ENCODE measurements around the gene MPRIP.

MPRIP gene

GRCh38 chr17:17164676-17165075 is 122.4 kb downstream of the MPRIP start:
- DNase-seq = no peak
- no peak overlapping the region for H3K27ac ChIP-seq
- no peak overlapping the region for H3K4me3 ChIP-seq (ENCODE audit: low read depth, low read length)
- H3K36me3 ChIP-seq = peaks cover 89% of the 10 kb centered on the region
- H3K9me3 ChIP-seq (ENCODE audit: severe bottlenecking) = no peaks in the 10 kb centered on the region
- H3K27me3 ChIP-seq (ENCODE audit: insufficient read depth, low read depth, severe bottlenecking) = no peaks in the 10 kb centered on the region
- TF ChIP-seq, protein P1, sequence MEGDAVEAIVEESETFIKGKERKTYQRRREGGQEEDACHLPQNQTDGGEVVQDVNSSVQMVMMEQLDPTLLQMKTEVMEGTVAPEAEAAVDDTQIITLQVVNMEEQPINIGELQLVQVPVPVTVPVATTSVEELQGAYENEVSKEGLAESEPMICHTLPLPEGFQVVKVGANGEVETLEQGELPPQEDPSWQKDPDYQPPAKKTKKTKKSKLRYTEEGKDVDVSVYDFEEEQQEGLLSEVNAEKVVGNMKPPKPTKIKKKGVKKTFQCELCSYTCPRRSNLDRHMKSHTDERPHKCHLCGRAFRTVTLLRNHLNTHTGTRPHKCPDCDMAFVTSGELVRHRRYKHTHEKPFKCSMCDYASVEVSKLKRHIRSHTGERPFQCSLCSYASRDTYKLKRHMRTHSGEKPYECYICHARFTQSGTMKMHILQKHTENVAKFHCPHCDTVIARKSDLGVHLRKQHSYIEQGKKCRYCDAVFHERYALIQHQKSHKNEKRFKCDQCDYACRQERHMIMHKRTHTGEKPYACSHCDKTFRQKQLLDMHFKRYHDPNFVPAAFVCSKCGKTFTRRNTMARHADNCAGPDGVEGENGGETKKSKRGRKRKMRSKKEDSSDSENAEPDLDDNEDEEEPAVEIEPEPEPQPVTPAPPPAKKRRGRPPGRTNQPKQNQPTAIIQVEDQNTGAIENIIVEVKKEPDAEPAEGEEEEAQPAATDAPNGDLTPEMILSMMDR (IDR thresholded peaks at IDR 0.05; ENCODE audit: low read depth, low read length) = no peak

GRCh38 chr17:17165666-17166308 is 123.5 kb downstream of the MPRIP start:
- H3K9me3 ChIP-seq (ENCODE audit: severe bottlenecking) = no peaks in the 10 kb centered on the region
- TF ChIP-seq, protein P1 (IDR thresholded peaks at IDR 0.05; ENCODE audit: low read depth, low read length) = no peak
- H3K36me3 ChIP-seq = peaks cover 84% of the 10 kb centered on the region
- no peak for DNase-seq
- no peak overlapping the region for H3K27ac ChIP-seq
- no peaks in the 10 kb centered on the region for H3K27me3 ChIP-seq (ENCODE audit: insufficient read depth, low read depth, severe bottlenecking)
- no peak overlapping the region for H3K4me3 ChIP-seq (ENCODE audit: low read depth, low read length)

- Histone ChIP-seq H3K27ac (no peak overlapping the region), H3K9me3 (ENCODE audit: severe bottlenecking) (no peaks in the 10 kb centered on the region), H3K27me3 (ENCODE audit: insufficient read depth, low read depth, severe bottlenecking) (no peaks in the 10 kb centered on the region), H3K36me3 (peaks cover 84% of the 10 kb centered on the region), H3K4me3 (ENCODE audit: low read depth, low read length) (no peak overlapping the region)
- TF ChIP-seq, protein P1 (IDR thresholded peaks at IDR 0.05; ENCODE audit: low read depth, low read length) = no peak
- no peak for DNase-seq
These were observed 124.2 kb downstream of the MPRIP start for GRCh38 chr17:17166446-17166845.

- TF ChIP-seq, protein P1 (IDR thresholded peaks at IDR 0.05; ENCODE audit: low read depth, low read length) = no peak
- H3K27me3 ChIP-seq (ENCODE audit: insufficient read depth, low read depth, severe bottlenecking) = no peaks in the 10 kb centered on the region
- no peak for DNase-seq
- H3K36me3 ChIP-seq = peaks cover 82% of the 10 kb centered on the region
- H3K9me3 ChIP-seq (ENCODE audit: severe bottlenecking) = no peaks in the 10 kb centered on the region
- no peak overlapping the region for H3K27ac ChIP-seq
- H3K4me3 ChIP-seq (ENCODE audit: low read depth, low read length) = no peak overlapping the region
These were observed 125.1 kb downstream of the MPRIP start for GRCh38 chr17:17167356-17167755.

DNA sequence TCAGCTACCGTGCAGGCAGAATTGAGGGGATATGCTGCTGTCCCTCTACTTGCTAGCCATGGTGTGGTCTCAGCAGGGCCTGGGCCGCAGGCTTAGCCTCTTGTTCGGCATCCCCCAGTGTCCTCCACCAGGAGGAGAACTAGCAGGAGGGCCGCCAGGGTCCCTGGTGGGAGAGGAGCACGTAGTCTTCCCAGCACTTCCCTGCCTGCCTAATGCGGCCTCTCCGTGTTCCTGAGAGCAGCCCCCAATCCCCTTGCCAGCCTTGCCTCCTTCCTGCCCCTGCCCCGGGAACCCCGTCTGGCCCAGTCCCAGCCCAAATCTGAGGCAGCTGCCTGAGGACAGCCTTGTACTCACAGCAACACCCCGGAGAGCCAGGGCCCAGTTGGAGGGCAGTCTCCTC is 125.7 kb downstream of the MPRIP start:
- peaks cover 82% of the 10 kb centered on the region for H3K36me3 ChIP-seq
- no peak overlapping the region for H3K27ac ChIP-seq
- TF ChIP-seq, protein P1 (IDR thresholded peaks at IDR 0.05; ENCODE audit: low read depth, low read length) = no peak
- no peak overlapping the region for H3K4me3 ChIP-seq (ENCODE audit: low read depth, low read length)
- no peak for DNase-seq
- no peaks in the 10 kb centered on the region for H3K27me3 ChIP-seq (ENCODE audit: insufficient read depth, low read depth, severe bottlenecking)
- H3K9me3 ChIP-seq (ENCODE audit: severe bottlenecking) = no peaks in the 10 kb centered on the region

DNA sequence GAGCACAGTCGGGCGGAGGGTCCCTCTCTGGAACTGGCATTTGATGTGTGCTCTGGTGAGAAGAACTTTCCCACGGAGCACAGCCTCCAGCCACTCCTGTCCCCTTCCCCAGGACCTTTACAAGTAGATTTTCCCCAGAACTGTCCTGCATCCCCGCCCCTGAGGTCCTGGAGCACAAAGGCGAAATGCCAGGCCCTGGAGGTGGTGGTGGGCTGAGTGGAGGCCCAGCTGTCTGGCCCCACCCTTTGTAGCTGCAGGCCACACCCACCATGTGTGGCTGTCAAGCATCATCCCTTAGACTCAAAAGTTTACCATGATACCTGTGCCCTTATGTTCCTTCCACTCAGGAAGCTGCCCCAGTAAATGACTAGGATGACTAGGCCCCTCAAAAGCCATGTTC is 126.1 kb downstream of the MPRIP start:
- H3K36me3 ChIP-seq = peaks cover 84% of the 10 kb centered on the region
- no peaks in the 10 kb centered on the region for H3K9me3 ChIP-seq (ENCODE audit: severe bottlenecking)
- no peak overlapping the region for H3K27ac ChIP-seq
- no peak for DNase-seq
- TF ChIP-seq, protein P1 (IDR thresholded peaks at IDR 0.05; ENCODE audit: low read depth, low read length) = no peak
- no peaks in the 10 kb centered on the region for H3K27me3 ChIP-seq (ENCODE audit: insufficient read depth, low read depth, severe bottlenecking)
- H3K4me3 ChIP-seq (ENCODE audit: low read depth, low read length) = no peak overlapping the region
